Body of pancreas (tissue), 4 donors: ENCODE results near the gene C9orf43. TPM values are rescaled to one million over a fixed set of nuclear protein-coding genes. Genes with fewer than 3 reads are reported as not detected.

Source experiments
- ATAC-seq: fragments of 150-250 bp; one replicate; pipeline ENCODE4 v1.9.1; 2016
- DNase-seq, 4 donors: peaks; one replicate each; pipeline ENCODE4 v3.0.0-alpha.2; 2019
- H3K27ac ChIP-seq, 4 donors: fragments of 200-600 bp; sonication (generic); 1 replicate in 3 of 4; 2 replicates in 1 of 4; pipeline versions ENCODE4 v1.5.1 to v1.6.1; 2016 to 2019; ENCODE audit warnings: mild to moderate bottlenecking in 1 of 4, mixed read lengths in 1 of 4, moderate library complexity in 1 of 4
- H3K27me3 ChIP-seq, 2 donors: fragments of 200-600 bp; sonication (generic); one replicate each; pipeline ENCODE4 v1.6.0; 2016; ENCODE audit warnings: mild to moderate bottlenecking in 1 of 2
- H3K36me3 ChIP-seq, 2 donors: fragments of 200-600 bp; sonication (generic); replicated peaks in 1 of 2; 2 replicates each; pipeline ENCODE4 v1.5.1; 2016; ENCODE audit warnings: low read depth in 2 of 2; ENCODE audit not compliant: insufficient read depth in 1 of 2
- H3K4me1 ChIP-seq: fragments of 200-600 bp; sonication (generic); one replicate; pipeline ENCODE4 v1.6.0; 2016
- H3K4me3 ChIP-seq, 2 donors: fragments of 200-600 bp; sonication (generic); 1 replicate in 1 of 2; 2 replicates in 1 of 2; pipeline ENCODE4 v1.5.1; 2016 to 2019
- H3K9me3 ChIP-seq, 3 donors: fragments of 200-600 bp; sonication (generic); 1 replicate in 2 of 3; 2 replicates in 1 of 3; pipeline ENCODE4 v1.5.1; 2016
- POLR2A ChIP-seq, 3 donors: fragments of 450-650 bp; IDR thresholded peaks; one replicate each; pipeline ENCODE4 v1.6.1; 2016; ENCODE audit warnings: antibody characterized with exemption in 3 of 3, mild to moderate bottlenecking in 2 of 3
- WGBS, 2 donors: methylation state at CpG; one replicate each; pipeline ENCODE4 v1.1.5; 2017; 5-methylcytosine and 5-hydroxymethylcytosine counted together
- intact Hi-C: fragments of 100-400 bp; cut with DNase I; formaldehyde crosslinking; loops from one replicate; pipeline ENCODE4 v1.15.1; 2023
- total RNA-seq, 2 donors: library from RNA; depleted of rRNA; stranded (reverse); fragments of >200 nt; gene quantifications; one replicate each; pipeline ENCODE4 v1.1.0, GENCODE V29; 2016
- TF ChIP-seq, protein P1 (sequence below), 7 experiments: fragments of 450-650 bp in 4 of 7; fragments of 200-600 bp in 3 of 7; sonication (generic) in 3 of 7; IDR thresholded peaks; one replicate each; pipeline ENCODE4 v1.5.1; 2016 to 2019; ENCODE audit warnings: antibody characterized with exemption in 7 of 7

The C9orf43 gene
- total RNA-seq, 2 donors from 2014 or later: 1.6 TPM; not detected in 1

DNA sequence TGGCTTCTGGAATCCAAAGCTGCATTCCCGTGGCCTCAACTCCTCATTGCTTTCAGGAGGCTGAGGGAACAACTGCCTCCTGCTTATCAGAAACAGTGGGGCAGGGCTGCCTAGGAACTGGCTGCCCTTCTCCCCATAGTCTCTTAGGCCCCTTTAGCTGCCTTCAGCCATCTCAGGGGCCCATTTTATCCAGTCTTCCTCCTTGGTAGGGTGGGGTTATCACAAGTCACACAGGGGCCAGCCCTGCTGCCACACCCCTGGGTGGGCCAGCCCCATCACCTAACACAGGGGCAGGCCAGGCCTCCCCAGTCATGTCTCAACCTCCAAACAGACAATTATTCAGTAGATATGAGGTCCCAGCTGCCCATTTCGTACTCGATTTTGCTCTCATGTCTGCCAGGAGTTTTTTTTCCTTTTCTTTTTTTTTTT, 13.3 kb upstream of the C9orf43 start:
- ATAC-seq: no peak
- DNase-seq: no peak
- intact Hi-C loops: no loop called here
- WGBS, 2 donors: 36 to 55% methylated on average over 3 of the region's 3 CpGs
- Histone ChIP-seq H3K9me3 (no peaks in the 10 kb centered on the region), H3K27ac (peak overlapping the region in 3 of 4 donors; percentile 23 to 85 (median 80)), H3K4me1 (peaks cover 70% of the 10 kb centered on the region), H3K36me3 (peaks cover 0 to 2% of the 10 kb centered on the region in 2 donors), H3K27me3 (no peaks in the 10 kb centered on the region), H3K4me3 (no peak overlapping the region)
- no peak for TF ChIP-seq POLR2A (IDR thresholded peaks at IDR 0.05)
- TF ChIP-seq, protein P1, sequence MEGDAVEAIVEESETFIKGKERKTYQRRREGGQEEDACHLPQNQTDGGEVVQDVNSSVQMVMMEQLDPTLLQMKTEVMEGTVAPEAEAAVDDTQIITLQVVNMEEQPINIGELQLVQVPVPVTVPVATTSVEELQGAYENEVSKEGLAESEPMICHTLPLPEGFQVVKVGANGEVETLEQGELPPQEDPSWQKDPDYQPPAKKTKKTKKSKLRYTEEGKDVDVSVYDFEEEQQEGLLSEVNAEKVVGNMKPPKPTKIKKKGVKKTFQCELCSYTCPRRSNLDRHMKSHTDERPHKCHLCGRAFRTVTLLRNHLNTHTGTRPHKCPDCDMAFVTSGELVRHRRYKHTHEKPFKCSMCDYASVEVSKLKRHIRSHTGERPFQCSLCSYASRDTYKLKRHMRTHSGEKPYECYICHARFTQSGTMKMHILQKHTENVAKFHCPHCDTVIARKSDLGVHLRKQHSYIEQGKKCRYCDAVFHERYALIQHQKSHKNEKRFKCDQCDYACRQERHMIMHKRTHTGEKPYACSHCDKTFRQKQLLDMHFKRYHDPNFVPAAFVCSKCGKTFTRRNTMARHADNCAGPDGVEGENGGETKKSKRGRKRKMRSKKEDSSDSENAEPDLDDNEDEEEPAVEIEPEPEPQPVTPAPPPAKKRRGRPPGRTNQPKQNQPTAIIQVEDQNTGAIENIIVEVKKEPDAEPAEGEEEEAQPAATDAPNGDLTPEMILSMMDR (IDR thresholded peaks at IDR 0.05): no peak

DNA sequence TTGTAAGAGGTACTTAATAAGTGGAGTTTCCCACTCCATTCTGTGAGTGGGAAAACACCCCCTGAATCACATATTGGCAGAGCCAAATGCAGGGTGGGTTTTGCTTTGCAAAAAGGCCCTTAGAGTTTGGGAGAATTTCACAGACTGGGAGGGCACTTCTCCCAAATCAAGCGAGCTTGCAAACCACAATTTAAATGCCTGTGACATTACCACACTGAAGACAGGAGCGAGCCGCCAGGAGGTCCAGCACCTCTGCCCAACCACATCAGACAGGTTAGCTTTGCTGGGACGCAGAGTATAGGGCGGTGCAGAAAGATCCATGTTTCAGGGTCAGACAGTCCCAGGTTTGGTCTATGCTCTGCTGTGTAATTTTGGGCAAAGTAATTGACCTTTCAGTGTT, 11.8 kb upstream of the C9orf43 start:
- intact Hi-C loops: no loop called here
- DNase-seq (no peak), ATAC-seq (no peak)
- Histone ChIP-seq H3K9me3 (no peaks in the 10 kb centered on the region), H3K4me1 (peaks cover 68% of the 10 kb centered on the region), H3K4me3 (no peak overlapping the region), H3K36me3 (no peaks in the 10 kb centered on the region), H3K27me3 (no peaks in the 10 kb centered on the region), H3K27ac (peak overlapping the region; percentile 50 to 85 (median 76))
- peak in 1 of 3 donors; percentile 11 for TF ChIP-seq POLR2A (IDR thresholded peaks at IDR 0.05)
- TF ChIP-seq, protein P1 (IDR thresholded peaks at IDR 0.05): no peak
- 30% methylated on average over 5 of the region's 5 CpGs for WGBS, 2 donors

DNA sequence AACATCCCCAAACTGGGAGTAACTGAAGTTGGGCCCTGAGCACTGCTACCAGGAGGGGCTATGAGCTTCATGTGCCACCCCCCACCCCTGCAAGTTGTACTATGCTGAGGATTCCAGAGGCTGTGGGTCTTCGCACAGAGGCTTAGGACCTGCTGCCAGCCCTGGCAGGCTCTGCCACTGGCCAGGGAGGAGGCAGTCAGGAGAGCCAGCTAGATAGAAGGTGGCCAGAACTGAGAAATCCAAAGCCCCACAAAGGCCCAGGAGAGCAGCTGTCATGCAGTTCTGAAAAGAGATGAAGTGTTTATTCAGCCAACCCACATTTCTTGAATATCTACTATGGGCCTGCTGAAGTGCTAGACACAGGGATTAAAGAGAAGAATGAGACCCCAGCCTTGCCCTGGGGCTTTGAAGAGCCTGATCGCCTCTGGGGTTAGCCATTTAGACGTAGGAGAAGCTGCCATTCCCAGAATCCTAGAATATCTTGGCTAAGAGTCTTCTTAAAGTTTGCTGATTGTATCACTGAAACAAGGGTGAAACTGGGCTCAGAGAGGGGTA, 10.8 kb upstream of the C9orf43 start:
- peak in 1 of 4 donors; percentile 49 for DNase-seq
- intact Hi-C loops: no loop called here
- Histone ChIP-seq H3K9me3 (no peaks in the 10 kb centered on the region), H3K27ac (peak overlapping the region; percentile 33 to 85 (median 76)), H3K4me3 (no peak overlapping the region), H3K4me1 (peaks cover 62% of the 10 kb centered on the region), H3K36me3 (no peaks in the 10 kb centered on the region), H3K27me3 (no peaks in the 10 kb centered on the region)
- 21 to 32% methylated on average over 3 of the region's 3 CpGs for WGBS, 2 donors
- TF ChIP-seq POLR2A (IDR thresholded peaks at IDR 0.05): no peak
- TF ChIP-seq, protein P1 (IDR thresholded peaks at IDR 0.05): no peak
- no peak for ATAC-seq

DNA sequence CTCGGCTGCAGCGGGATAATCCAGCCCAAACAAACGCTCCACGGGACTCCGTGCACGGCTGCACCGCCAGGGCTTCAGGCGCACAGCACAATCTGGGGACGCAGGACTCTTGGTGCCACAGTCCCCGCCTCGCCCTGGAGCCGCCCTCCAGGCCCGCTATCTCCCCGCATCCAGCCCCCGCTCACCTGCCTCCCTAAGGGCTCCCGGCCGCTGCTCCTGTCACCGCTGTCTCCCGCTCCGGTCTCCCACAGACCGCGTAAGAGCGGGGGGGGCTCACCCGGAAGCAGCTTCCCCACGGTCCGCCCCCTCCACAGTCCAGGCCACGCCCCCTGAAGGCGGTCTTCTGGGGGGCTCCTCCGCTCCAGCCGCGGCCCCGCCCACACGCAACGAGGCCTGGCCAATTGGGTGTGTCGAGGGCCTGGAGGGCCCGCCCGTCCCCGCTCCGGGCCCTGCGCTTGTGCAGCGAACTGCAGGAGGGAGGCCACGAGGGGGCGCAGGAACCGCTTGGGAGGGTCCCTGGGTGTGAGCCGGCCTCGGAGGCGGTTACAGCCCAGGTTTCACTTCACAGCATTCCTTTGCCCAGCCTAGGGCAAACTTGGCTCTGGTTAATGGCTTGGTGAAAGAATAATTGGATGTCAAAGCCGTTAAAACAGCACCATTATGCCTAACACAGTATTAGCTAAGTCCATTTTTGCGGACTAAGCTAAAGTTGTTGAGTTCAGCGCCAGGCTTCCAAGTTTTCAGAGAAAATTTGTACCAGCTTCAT, 9.3 kb upstream of the C9orf43 start, which contains the start of gene ALAD:
Gene ALAD (minus strand): TSS at position 258 of the 766 bp plus-strand sequence. CDS start 7,725 bp downstream, outside the sequence.
- TF ChIP-seq, protein P1 (IDR thresholded peaks at IDR 0.05): peak; percentile 90 to 99 (median 97)
- peak; percentile 21 to 84 (median 82) for TF ChIP-seq POLR2A (IDR thresholded peaks at IDR 0.05)
- no peaks in the 10 kb centered on the region for H3K36me3 ChIP-seq
- 1 to 12% methylated on average over 8 to 49 of the region's 50 CpGs for WGBS, 2 donors
- peak within 1 kb of the TSS; percentile 53 to 67 for H3K4me3 ChIP-seq
- no peaks in the 10 kb centered on the region for H3K9me3 ChIP-seq
- peak; percentile 99 to 100 (median 99) for DNase-seq
- peak; percentile 98 for ATAC-seq
- peaks cover 50% of the 10 kb centered on the region for H3K4me1 ChIP-seq
- H3K27ac ChIP-seq: peak within 1 kb of the TSS; percentile 72 to 85 (median 78)
- intact Hi-C loops: no loop called here
- no peaks in the 10 kb centered on the region for H3K27me3 ChIP-seq
